H1 (cell line): ENCODE results near the gene ZSWIM7. TPM values are rescaled to one million over a fixed set of nuclear protein-coding genes. Genes with fewer than 3 reads are reported as not detected.

ENCODE experiments used
- SRF ChIP-seq: IDR thresholded peaks from 2 replicates; pipeline ENCODE4 v1.6.1; 2011; ENCODE audit warnings: mild to moderate bottlenecking, low read depth, low read length, moderate library complexity
- polyA plus RNA-seq, 7 experiments: library from polyadenylated mRNA; depleted of rRNA in 3 of 7; stranded (reverse) in 5 of 7; unstranded in 2 of 7; fragments of >200 nt in 5 of 7; fragments of 200-250 nt in 2 of 7; gene quantifications; 1 replicate in 5 of 7; 2 replicates in 1 of 7; 4 replicates in 1 of 7; pipeline versions ENCODE4 v1.2.1 to v1.2.3, GENCODE V29; 2011 to 2013; ENCODE audit warnings: missing spikeins in 2 of 7, mixed read lengths in 2 of 7
- total RNA-seq: library from RNA; stranded (reverse); fragmentation: NEBNext Ultra II Directional; extraction: Animal tissue kit (Norgen Biotek cat#: 25700); gene quantifications from 2 replicates; pipeline ENCODE4 v1.2.1, GENCODE V29; 2021

Gene ZSWIM7
- total and polyA plus RNA-seq, 2 of the 8 experiments (the other 6 are each of a cell fraction or from before 2014, with no cell fraction given): 39.3 to 57.7 TPM

GRCh38 chr17:16040710-16041251 lies 41.3 kb upstream of the ZSWIM7 start (continued):
- TF ChIP-seq SRF: no peak
